HL-60 (cell line): Measurements from ENCODE around the gene CEP164.

Experiments
- CTCF ChIP-seq: IDR thresholded peaks from one replicate; pipeline ENCODE4 v1.5.1; 2011; ENCODE audit warnings: low read length, control low read depth, inconsistent platforms; ENCODE audit not compliant: insufficient read depth
- GABPA ChIP-seq: IDR thresholded peaks from 2 replicates; pipeline ENCODE4 v1.6.1; 2012; ENCODE audit warnings: low read depth
- REST ChIP-seq: IDR thresholded peaks from 2 replicates; pipeline ENCODE4 v1.6.1; 2012; ENCODE audit warnings: low read depth; ENCODE audit not compliant: insufficient replicate concordance
- SPI1 ChIP-seq: IDR thresholded peaks from 2 replicates; pipeline ENCODE4 v1.6.1; 2012; ENCODE audit warnings: low read depth, mild to moderate bottlenecking, borderline replicate concordance

- TF ChIP-seq GABPA (no peak), CTCF (no peak), SPI1 (no peak), REST (no peak)
Measured at GRCh38 chr11:117303101-117303500, 24.6 kb upstream of the CEP164 start.
